HEK293 (cell line): Measurements from ENCODE around the gene PNISR.

ENCODE experiments used
- YY1 ChIP-seq: fragments of 450-650 bp; formaldehyde crosslinking; IDR thresholded peaks from 2 replicates; pipeline ENCODE4 v1.5.1; 2018; ENCODE audit warnings: missing biosample characterization, missing genetic modification characterization
- ZNF555 ChIP-seq: fragments of 450-650 bp; formaldehyde crosslinking; conservative IDR thresholded peaks from 2 replicates; pipeline ENCODE4 v1.5.1; 2017; ENCODE audit warnings: missing biosample characterization, mild to moderate bottlenecking, missing genetic modification characterization, inconsistent platforms
- TF ChIP-seq, protein P1 (sequence below): fragments of 450-650 bp; formaldehyde crosslinking; IDR thresholded peaks from 2 replicates; pipeline ENCODE4 v1.5.1; 2016; ENCODE audit warnings: missing biosample characterization, missing genetic modification characterization
- TF ChIP-seq, protein P2 (sequence below): fragments of 450-650 bp; formaldehyde crosslinking; IDR thresholded peaks from 2 replicates; pipeline ENCODE4 v1.5.1; 2016; ENCODE audit warnings: missing biosample characterization, missing genetic modification characterization

DNA sequence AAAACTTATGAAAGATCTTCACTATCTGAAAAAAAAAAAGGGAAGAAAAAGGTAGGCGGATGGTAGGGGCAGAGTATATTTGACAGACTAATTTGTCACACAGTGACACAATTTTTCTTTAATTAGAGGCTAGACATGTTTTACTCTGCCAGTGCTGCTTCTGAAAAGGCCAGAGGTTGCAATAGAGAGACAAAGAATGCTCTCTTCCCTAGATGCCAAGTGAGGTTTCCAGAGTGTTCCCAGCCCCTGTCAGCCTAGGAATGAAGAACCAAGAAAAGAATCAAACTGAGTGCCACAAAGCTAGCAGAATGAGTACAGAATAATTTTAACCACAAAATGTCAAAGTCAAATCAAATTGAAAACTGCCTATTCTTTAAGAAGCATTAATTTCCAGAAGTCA lies 13.0 kb downstream of the PNISR start:
- TF ChIP-seq, protein P1, sequence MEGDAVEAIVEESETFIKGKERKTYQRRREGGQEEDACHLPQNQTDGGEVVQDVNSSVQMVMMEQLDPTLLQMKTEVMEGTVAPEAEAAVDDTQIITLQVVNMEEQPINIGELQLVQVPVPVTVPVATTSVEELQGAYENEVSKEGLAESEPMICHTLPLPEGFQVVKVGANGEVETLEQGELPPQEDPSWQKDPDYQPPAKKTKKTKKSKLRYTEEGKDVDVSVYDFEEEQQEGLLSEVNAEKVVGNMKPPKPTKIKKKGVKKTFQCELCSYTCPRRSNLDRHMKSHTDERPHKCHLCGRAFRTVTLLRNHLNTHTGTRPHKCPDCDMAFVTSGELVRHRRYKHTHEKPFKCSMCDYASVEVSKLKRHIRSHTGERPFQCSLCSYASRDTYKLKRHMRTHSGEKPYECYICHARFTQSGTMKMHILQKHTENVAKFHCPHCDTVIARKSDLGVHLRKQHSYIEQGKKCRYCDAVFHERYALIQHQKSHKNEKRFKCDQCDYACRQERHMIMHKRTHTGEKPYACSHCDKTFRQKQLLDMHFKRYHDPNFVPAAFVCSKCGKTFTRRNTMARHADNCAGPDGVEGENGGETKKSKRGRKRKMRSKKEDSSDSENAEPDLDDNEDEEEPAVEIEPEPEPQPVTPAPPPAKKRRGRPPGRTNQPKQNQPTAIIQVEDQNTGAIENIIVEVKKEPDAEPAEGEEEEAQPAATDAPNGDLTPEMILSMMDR (tag by site-specific recombination) = no peak
- TF ChIP-seq, protein P2, sequence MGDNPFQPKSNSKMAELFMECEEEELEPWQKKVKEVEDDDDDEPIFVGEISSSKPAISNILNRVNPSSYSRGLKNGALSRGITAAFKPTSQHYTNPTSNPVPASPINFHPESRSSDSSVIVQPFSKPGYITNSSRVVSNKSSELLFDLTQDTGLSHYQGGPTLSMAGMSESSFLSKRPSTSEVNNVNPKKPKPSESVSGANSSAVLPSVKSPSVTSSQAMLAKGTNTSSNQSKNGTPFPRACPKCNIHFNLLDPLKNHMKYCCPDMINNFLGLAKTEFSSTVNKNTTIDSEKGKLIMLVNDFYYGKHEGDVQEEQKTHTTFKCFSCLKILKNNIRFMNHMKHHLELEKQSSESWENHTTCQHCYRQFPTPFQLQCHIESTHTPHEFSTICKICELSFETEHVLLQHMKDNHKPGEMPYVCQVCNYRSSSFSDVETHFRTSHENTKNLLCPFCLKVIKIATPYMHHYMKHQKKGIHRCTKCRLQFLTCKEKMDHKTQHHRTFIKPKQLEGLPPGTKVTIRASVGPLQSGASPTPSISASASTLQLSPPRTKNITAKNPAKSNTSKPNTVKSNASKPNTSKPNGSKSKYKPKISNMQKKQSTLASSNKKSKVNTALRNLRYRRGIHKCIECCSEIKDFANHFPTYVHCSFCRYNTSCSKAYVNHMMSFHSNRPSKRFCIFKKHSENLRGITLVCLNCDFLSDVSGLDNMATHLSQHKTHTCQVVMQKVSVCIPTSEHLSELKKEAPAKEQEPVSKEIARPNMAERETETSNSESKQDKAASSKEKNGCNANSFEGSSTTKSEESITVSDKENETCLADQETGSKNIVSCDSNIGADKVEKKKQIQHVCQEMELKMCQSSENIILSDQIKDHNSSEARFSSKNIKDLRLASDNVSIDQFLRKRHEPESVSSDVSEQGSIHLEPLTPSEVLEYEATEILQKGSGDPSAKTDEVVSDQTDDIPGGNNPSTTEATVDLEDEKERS = no peak
- TF ChIP-seq YY1 (no peak), ZNF555 (tag by site-specific recombination) (no peak)
